T-cell (primary cell): ENCODE data around the gene MRTFA. TPM values are rescaled to one million over a fixed set of nuclear protein-coding genes. Genes with fewer than 3 reads are reported as not detected.

Source experiments
- ATAC-seq, 4 experiments: fragments of 200-7000 bp in 3 of 4; fragments of 150-1000 bp in 1 of 4; cut with Tn5 transposase; replicated peaks in 1 of 4; 1 replicate in 3 of 4; 2 replicates in 1 of 4; pipeline ENCODE4 v1.10.0; 2021; ENCODE audit warnings: moderate library complexity in 3 of 4, mild to moderate bottlenecking in 2 of 4, moderate number of reproducible peaks in 1 of 4
- CTCF ChIA-PET, 2 donors: fragments of 300-600 bp; sonication (Branson Sonifier 250); formaldehyde crosslinking; loops; one replicate each; lab custom pipeline; 2022; ENCODE audit warnings: antibody characterized with exemption in 2 of 2; lab: Charles Lee
- POLR2A ChIA-PET, 2 donors: fragments of 300-600 bp; sonication (Branson Sonifier 250); formaldehyde crosslinking; loops; one replicate each; lab custom pipeline; 2022; ENCODE audit warnings: antibody characterized with exemption in 2 of 2; lab: Charles Lee
- DNase-seq, 35 experiments: peaks; one replicate each; pipeline versions ENCODE4 v3.0.0 to v3.0.0-alpha.2; 2013 to 2023
- H3K27ac ChIP-seq: one replicate; pipeline ENCODE4 v1.5.1; 2013; ENCODE audit warnings: low read length
- H3K27me3 ChIP-seq, 2 experiments: replicated peaks in 1 of 2; 1 replicate in 1 of 2; 2 replicates in 1 of 2; pipeline versions ENCODE4 v1.6.1 to v1.7.0; 2013; ENCODE audit warnings: low read length in 1 of 2, mixed read lengths in 1 of 2; ENCODE audit not compliant: control insufficient read depth in 2 of 2, insufficient read depth in 2 of 2; ENCODE audit errors: extremely low read depth in 1 of 2
- H3K36me3 ChIP-seq, 2 donors: 1 replicate in 1 of 2; 2 replicates in 1 of 2; pipeline versions ENCODE4 v1.6.1 to v1.7.0; 2013; ENCODE audit warnings: low read length in 1 of 2; ENCODE audit not compliant: control insufficient read depth in 2 of 2, insufficient read depth in 1 of 2; ENCODE audit errors: extremely low read depth in 1 of 2
- H3K4me1 ChIP-seq, 2 experiments: 1 replicate in 1 of 2; 2 replicates in 1 of 2; pipeline versions ENCODE4 v1.6.1 to v1.7.0; 2013; ENCODE audit warnings: low read length in 2 of 2, mixed read lengths in 1 of 2; ENCODE audit not compliant: insufficient read depth in 2 of 2, control insufficient read depth in 1 of 2; ENCODE audit errors: extremely low read depth in 1 of 2
- H3K4me3 ChIP-seq, 2 donors: 1 replicate in 1 of 2; 2 replicates in 1 of 2; pipeline versions ENCODE4 v1.5.1 to v1.7.0; 2013; ENCODE audit warnings: mild to moderate bottlenecking in 2 of 2, low read length in 1 of 2, moderate library complexity in 1 of 2; ENCODE audit not compliant: control insufficient read depth in 1 of 2; ENCODE audit errors: extremely low read depth in 1 of 2
- H3K9me3 ChIP-seq: 2 replicates; pipeline ENCODE4 v1.7.0; 2013
- H3K27ac Mint-ChIP-seq, 2 donors: one replicate each; pipeline ENCODE4 v1.8.0; 2020 to 2021; ENCODE audit warnings: mild to moderate bottlenecking in 2 of 2, mixed read lengths in 2 of 2
- H3K27me3 Mint-ChIP-seq, 2 donors: one replicate each; pipeline ENCODE4 v1.8.0; 2021 to 2022; ENCODE audit warnings: mixed read lengths in 2 of 2
- H3K36me3 Mint-ChIP-seq: one replicate; pipeline ENCODE4 v1.8.0; 2021; ENCODE audit warnings: mixed read lengths
- H3K4me1 Mint-ChIP-seq, 3 donors: one replicate each; pipeline ENCODE4 v1.8.0; 2020 to 2022; ENCODE audit warnings: mixed read lengths in 3 of 3, mild to moderate bottlenecking in 1 of 3
- H3K4me3 Mint-ChIP-seq, 3 donors: one replicate each; pipeline ENCODE4 v1.8.0; 2020 to 2022; ENCODE audit warnings: mild to moderate bottlenecking in 3 of 3, mixed read lengths in 3 of 3, moderate library complexity in 3 of 3
- H3K9me3 Mint-ChIP-seq, 3 donors: one replicate each; pipeline ENCODE4 v1.8.0; 2020 to 2022; ENCODE audit warnings: mixed read lengths in 3 of 3
- WGBS: methylation state at CpG from one replicate; pipeline ENCODE4 v1.1.5; 2013; ENCODE audit warnings: missing lambda C conversion rate; ENCODE audit not compliant: insufficient coverage; 5-methylcytosine and 5-hydroxymethylcytosine counted together
- total RNA-seq, 35 experiments: library from RNA in 6 of 35; stranded (reverse) in 6 of 35; fragments of 120-200 nt in 1 of 35; gene quantifications; one replicate each; pipeline versions ENCODE4 v1.2.1 to v1.2.4 and lab custom pipeline; 2013 to 2026

MRTFA gene
- total RNA-seq, 5 donors from 2014 or later (not counting 1 experiment from before 2014, with no cell fraction given) = 81.9 to 118 (median 114) TPM

GRCh38 chr22:40405178-40406062, 231.1 kb downstream of the MRTFA start:
- Mint-ChIP-seq H3K27me3 (no peaks in the 10 kb centered on the region), H3K36me3 (peaks cover 25% of the 10 kb centered on the region), H3K27ac (peak overlapping the region in 1 of 2 donors; percentile 43), H3K4me3 (no peak overlapping the region), H3K4me1 (peaks cover 37 to 40% (median 39%) of the 10 kb centered on the region in 3 donors), H3K9me3 (no peaks in the 10 kb centered on the region)
- Histone ChIP-seq H3K27me3 (no peaks in the 10 kb centered on the region), H3K36me3 (peaks cover 20 to 65% of the 10 kb centered on the region in 2 donors), H3K4me1 (peaks cover 23 to 46% of the 10 kb centered on the region in 2 experiments), H3K9me3 (no peaks in the 10 kb centered on the region), H3K4me3 (no peak overlapping the region), H3K27ac (no peak overlapping the region)
- ChIA-PET POLR2A (no interaction called here), CTCF (no interaction called here)
- DNase-seq = no peak
- ATAC-seq = no peak
- WGBS = 98% methylated on average over 19 of the region's 28 CpGs

- ChIA-PET POLR2A (no interaction called here), CTCF (no interaction called here)
- Mint-ChIP-seq H3K36me3 (peaks cover 25% of the 10 kb centered on the region), H3K4me3 (no peak overlapping the region), H3K9me3 (no peaks in the 10 kb centered on the region), H3K27ac (peak overlapping the region; percentile 43 to 96), H3K27me3 (no peaks in the 10 kb centered on the region), H3K4me1 (peaks cover 46 to 49% (median 48%) of the 10 kb centered on the region in 3 donors)
- whole genome bisulfite sequencing = 94% methylated on average over 19 of the region's 25 CpGs
- Histone ChIP-seq H3K4me3 (no peak overlapping the region), H3K27ac (no peak overlapping the region), H3K9me3 (no peaks in the 10 kb centered on the region), H3K4me1 (peaks cover 30 to 52% of the 10 kb centered on the region in 2 experiments), H3K36me3 (peaks cover 16 to 56% of the 10 kb centered on the region in 2 donors), H3K27me3 (no peaks in the 10 kb centered on the region)
- DNase-seq (no peak), ATAC-seq (no peak)
These were observed 232.0 kb downstream of the MRTFA start for GRCh38 chr22:40404251-40405177.

- Histone ChIP-seq H3K36me3 (peaks cover 12 to 48% of the 10 kb centered on the region in 2 donors), H3K27me3 (no peaks in the 10 kb centered on the region), H3K27ac (no peak overlapping the region), H3K4me3 (no peak overlapping the region), H3K9me3 (no peaks in the 10 kb centered on the region), H3K4me1 (peaks cover 30 to 61% of the 10 kb centered on the region in 2 experiments)
- no peak for DNase-seq
- Mint-ChIP-seq H3K4me1 (peaks cover 53 to 55% (median 55%) of the 10 kb centered on the region in 3 donors), H3K27me3 (no peaks in the 10 kb centered on the region), H3K9me3 (no peaks in the 10 kb centered on the region), H3K36me3 (peaks cover 25% of the 10 kb centered on the region), H3K27ac (peak overlapping the region; percentile 91 to 96), H3K4me3 (peak overlapping the region in 2 of 3 donors; percentile 9 to 80)
- no peak for ATAC-seq
- CTCF ChIA-PET = interaction anchor here in 1 of 2 donors (0.6 kb wide), 2 partner anchors 106 to 249 kb away, joined by 3 to 5 read pairs; no protein-coding TSS in a partner anchor
- WGBS = 96% methylated on average over 7 of the region's 7 CpGs
- POLR2A ChIA-PET = interaction anchor here in 1 of 2 donors (0.6 kb wide), 1 partner anchor 268 kb away, joined by 3 read pairs; no protein-coding TSS in a partner anchor
These were observed 232.9 kb downstream of the MRTFA start for GRCh38 chr22:40403651-40404050.

GRCh38 chr22:40403141-40403540, 233.4 kb downstream of the MRTFA start:
- no peak for ATAC-seq
- Mint-ChIP-seq H3K27me3 (no peaks in the 10 kb centered on the region), H3K27ac (peak overlapping the region; percentile 91 to 96), H3K9me3 (no peaks in the 10 kb centered on the region), H3K4me3 (peak overlapping the region in 2 of 3 donors; percentile 13 to 80), H3K4me1 (peaks cover 58 to 60% (median 58%) of the 10 kb centered on the region in 3 donors), H3K36me3 (peaks cover 25% of the 10 kb centered on the region)
- peak overlapping the region; percentile 34 for H3K27ac ChIP-seq
- H3K9me3 ChIP-seq = no peaks in the 10 kb centered on the region
- 71% methylated on average over 1 of the region's 3 CpGs for WGBS
- DNase-seq = no peak
- peaks cover 34 to 61% of the 10 kb centered on the region in 2 experiments for H3K4me1 ChIP-seq
- no peaks in the 10 kb centered on the region for H3K27me3 ChIP-seq
- ChIA-PET POLR2A (no interaction called here), CTCF (interaction anchor here in 1 of 2 donors (0.6 kb wide), 1 partner anchor 105 kb away, joined by 3 read pairs; no protein-coding TSS in a partner anchor)
- no peak overlapping the region for H3K4me3 ChIP-seq
- H3K36me3 ChIP-seq = peaks cover 7 to 43% of the 10 kb centered on the region in 2 donors

GRCh38 chr22:40401981-40402406, 234.5 kb downstream of the MRTFA start:
- Histone ChIP-seq H3K36me3 (peaks cover 4 to 32% of the 10 kb centered on the region in 2 donors), H3K27ac (peak overlapping the region; percentile 69), H3K4me1 (peaks cover 34 to 70% of the 10 kb centered on the region in 2 experiments), H3K27me3 (no peaks in the 10 kb centered on the region), H3K9me3 (no peaks in the 10 kb centered on the region), H3K4me3 (peak overlapping the region; percentile 16 to 27)
- 18% methylated on average over 5 of the region's 8 CpGs for WGBS
- ChIA-PET CTCF (no interaction called here), POLR2A (no interaction called here)
- Mint-ChIP-seq H3K27me3 (no peaks in the 10 kb centered on the region), H3K9me3 (no peaks in the 10 kb centered on the region), H3K4me3 (peak overlapping the region; percentile 54 to 80 (median 64)), H3K36me3 (peaks cover 27% of the 10 kb centered on the region), H3K4me1 (peaks cover 65 to 68% (median 68%) of the 10 kb centered on the region in 3 donors), H3K27ac (peak overlapping the region; percentile 91 to 96)
- DNase-seq (no peak), ATAC-seq (peak; percentile 20 to 30 (median 26))
